AG09319 (cell line): ENCODE results near the gene LKAAEAR1.

ENCODE experiments used
- DNase-seq: peaks from one replicate; pipeline ENCODE4 v3.0.0-alpha.2; 2010; ENCODE audit warnings: low read depth; ENCODE audit errors: extremely low read depth
- TF ChIP-seq, protein P1 (sequence below): IDR thresholded peaks from 2 replicates; pipeline ENCODE4 v1.5.1; 2011; ENCODE audit warnings: low read depth, mild to moderate bottlenecking, inconsistent platforms, low read length, moderate library complexity

Gene LKAAEAR1

DNA sequence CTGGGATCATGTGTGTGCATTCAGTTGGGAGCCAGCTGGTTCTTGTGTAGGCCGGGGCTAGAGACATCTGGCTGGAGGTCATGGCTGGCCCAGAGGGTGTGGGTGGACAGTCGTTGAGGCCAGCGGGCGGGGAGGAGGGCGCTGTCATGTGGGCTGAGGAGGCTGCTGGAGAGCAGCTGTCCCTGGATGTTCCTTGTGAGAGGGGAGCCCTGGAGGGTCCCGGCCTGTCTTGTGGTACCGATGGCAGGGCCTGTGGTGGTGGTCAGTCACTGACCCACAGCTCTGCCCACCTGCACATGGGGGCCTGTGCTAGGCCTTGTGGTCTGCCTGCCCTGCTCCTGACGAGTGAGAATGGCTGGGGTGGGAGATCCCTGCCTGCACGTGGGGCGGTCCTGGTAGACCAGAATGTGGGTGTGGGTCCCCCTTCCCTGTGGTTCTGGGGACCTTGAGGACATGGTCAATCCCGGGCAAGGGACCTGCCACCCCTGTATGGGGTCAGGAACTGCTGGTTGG lies 50.2 kb downstream of the LKAAEAR1 start:
- no peak for DNase-seq
- TF ChIP-seq, protein P1, sequence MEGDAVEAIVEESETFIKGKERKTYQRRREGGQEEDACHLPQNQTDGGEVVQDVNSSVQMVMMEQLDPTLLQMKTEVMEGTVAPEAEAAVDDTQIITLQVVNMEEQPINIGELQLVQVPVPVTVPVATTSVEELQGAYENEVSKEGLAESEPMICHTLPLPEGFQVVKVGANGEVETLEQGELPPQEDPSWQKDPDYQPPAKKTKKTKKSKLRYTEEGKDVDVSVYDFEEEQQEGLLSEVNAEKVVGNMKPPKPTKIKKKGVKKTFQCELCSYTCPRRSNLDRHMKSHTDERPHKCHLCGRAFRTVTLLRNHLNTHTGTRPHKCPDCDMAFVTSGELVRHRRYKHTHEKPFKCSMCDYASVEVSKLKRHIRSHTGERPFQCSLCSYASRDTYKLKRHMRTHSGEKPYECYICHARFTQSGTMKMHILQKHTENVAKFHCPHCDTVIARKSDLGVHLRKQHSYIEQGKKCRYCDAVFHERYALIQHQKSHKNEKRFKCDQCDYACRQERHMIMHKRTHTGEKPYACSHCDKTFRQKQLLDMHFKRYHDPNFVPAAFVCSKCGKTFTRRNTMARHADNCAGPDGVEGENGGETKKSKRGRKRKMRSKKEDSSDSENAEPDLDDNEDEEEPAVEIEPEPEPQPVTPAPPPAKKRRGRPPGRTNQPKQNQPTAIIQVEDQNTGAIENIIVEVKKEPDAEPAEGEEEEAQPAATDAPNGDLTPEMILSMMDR: no peak
